ENCODE results near the gene STPG4. TPM values are rescaled to one million over a fixed set of nuclear protein-coding genes. Genes with fewer than 3 reads are reported as not detected.

Gene STPG4
- total RNA-seq, 1 experiment from 2014 or later, result 0.79 TPM

DNA sequence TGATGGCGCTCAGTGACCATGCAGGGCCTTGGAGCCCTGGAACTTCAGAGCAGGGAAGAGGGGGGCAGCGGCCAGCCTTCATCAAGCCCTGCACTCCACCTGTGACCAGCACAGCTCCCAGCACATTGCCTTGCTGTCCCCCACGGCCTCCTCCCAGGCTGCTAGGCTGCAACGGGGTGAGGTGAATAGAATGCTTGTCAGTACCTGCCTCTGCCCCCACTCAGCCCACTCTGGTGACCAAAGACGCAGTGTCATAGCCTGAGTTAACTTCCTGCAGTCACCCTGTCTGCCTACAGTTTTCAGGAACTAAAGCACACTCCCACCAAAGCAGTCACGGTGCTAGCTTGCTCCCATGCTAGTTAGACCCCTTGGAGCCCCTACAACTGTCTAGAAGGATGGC, 72.1 kb downstream of the STPG4 start:
- H3K4me1 ChIP-seq, result peaks cover 45% of the 10 kb centered on the region
- no peaks in the 10 kb centered on the region for H3K27me3 Mint-ChIP-seq (ENCODE audit: insufficient read depth, unreplicated experiment)
- H3K4me3 ChIP-seq (ENCODE audit: low read depth, low read length), result no peak overlapping the region
- H3K4me1 Mint-ChIP-seq (ENCODE audit: low read depth, unreplicated experiment), result peaks cover 49% of the 10 kb centered on the region
- H3K36me3 Mint-ChIP-seq (ENCODE audit: insufficient read depth, unreplicated experiment), result peaks cover 23% of the 10 kb centered on the region
- intact Hi-C loops (cut with micrococcal nuclease; ENCODE audit: unreplicated experiment), result no loop called here
- ChIA-PET POLR2A (no interaction called here), CTCF (no interaction called here)
- no peaks in the 10 kb centered on the region for H3K9me3 Mint-ChIP-seq (ENCODE audit: unreplicated experiment)
- TF ChIP-seq, protein P1, sequence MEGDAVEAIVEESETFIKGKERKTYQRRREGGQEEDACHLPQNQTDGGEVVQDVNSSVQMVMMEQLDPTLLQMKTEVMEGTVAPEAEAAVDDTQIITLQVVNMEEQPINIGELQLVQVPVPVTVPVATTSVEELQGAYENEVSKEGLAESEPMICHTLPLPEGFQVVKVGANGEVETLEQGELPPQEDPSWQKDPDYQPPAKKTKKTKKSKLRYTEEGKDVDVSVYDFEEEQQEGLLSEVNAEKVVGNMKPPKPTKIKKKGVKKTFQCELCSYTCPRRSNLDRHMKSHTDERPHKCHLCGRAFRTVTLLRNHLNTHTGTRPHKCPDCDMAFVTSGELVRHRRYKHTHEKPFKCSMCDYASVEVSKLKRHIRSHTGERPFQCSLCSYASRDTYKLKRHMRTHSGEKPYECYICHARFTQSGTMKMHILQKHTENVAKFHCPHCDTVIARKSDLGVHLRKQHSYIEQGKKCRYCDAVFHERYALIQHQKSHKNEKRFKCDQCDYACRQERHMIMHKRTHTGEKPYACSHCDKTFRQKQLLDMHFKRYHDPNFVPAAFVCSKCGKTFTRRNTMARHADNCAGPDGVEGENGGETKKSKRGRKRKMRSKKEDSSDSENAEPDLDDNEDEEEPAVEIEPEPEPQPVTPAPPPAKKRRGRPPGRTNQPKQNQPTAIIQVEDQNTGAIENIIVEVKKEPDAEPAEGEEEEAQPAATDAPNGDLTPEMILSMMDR (IDR thresholded peaks at IDR 0.05; ENCODE audit: insufficient read depth in 1 of 2, low read depth in 1 of 2, low read length in 1 of 2, severe bottlenecking in 1 of 2, unreplicated experiment in 1 of 2), result no peak
- no TSS peak for BruUV-seq (replicated peaks)
- no peaks in the 10 kb centered on the region for H3K36me3 ChIP-seq (ENCODE audit: control insufficient read depth, insufficient read depth, low read length)
- no peaks in the 10 kb centered on the region for H3K27me3 ChIP-seq (replicated peaks; ENCODE audit: control insufficient read depth, insufficient read depth, low read length)
- no peak overlapping the region for H3K4me3 Mint-ChIP-seq (ENCODE audit: unreplicated experiment)
- no peak overlapping the region for H3K27ac Mint-ChIP-seq (ENCODE audit: unreplicated experiment)
- no peaks in the 10 kb centered on the region for H3K9me3 ChIP-seq
- DNase-seq, result no peak

DNA sequence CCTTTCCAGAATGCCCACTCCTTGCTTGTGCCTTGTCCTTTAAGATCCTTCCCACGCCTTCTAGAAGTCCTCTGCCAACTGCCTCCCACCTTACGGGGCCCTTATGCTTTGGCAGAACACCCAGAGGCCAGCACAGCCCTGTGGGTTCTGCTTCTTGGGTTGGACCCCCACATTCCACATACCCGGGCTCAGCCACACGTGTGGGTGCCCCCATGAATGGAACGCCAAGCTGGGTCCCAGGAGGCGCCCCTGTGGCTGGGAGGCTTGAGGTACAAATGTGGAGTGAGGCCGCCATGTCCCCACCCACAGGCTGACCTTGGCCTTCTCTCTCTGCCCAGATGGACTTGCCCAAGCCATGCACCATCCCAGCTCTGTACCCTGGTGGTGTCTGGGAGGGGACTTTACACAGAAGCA, 74.2 kb downstream of the STPG4 start:
- no TSS peak for BruUV-seq (replicated peaks)
- H3K4me1 ChIP-seq, result peaks cover 55% of the 10 kb centered on the region
- TF ChIP-seq, protein P1 (IDR thresholded peaks at IDR 0.05; ENCODE audit: insufficient read depth in 1 of 2, low read depth in 1 of 2, low read length in 1 of 2, severe bottlenecking in 1 of 2, unreplicated experiment in 1 of 2), result no peak
- no peak overlapping the region for H3K4me3 ChIP-seq (ENCODE audit: low read depth, low read length)
- Mint-ChIP-seq H3K4me3 (ENCODE audit: unreplicated experiment) (no peak overlapping the region), H3K36me3 (ENCODE audit: insufficient read depth, unreplicated experiment) (peaks cover 41% of the 10 kb centered on the region), H3K27ac (ENCODE audit: unreplicated experiment) (peak overlapping the region; percentile 89), H3K27me3 (ENCODE audit: insufficient read depth, unreplicated experiment) (no peaks in the 10 kb centered on the region), H3K9me3 (ENCODE audit: unreplicated experiment) (no peaks in the 10 kb centered on the region), H3K4me1 (ENCODE audit: low read depth, unreplicated experiment) (peaks cover 61% of the 10 kb centered on the region)
- no peaks in the 10 kb centered on the region for H3K9me3 ChIP-seq
- H3K27me3 ChIP-seq (replicated peaks; ENCODE audit: control insufficient read depth, insufficient read depth, low read length), result no peaks in the 10 kb centered on the region
- no peak for DNase-seq
- ChIA-PET CTCF (no interaction called here), POLR2A (no interaction called here)
- intact Hi-C loops (cut with micrococcal nuclease; ENCODE audit: unreplicated experiment), result no loop called here
- no peaks in the 10 kb centered on the region for H3K36me3 ChIP-seq (ENCODE audit: control insufficient read depth, insufficient read depth, low read length)

- BruUV-seq (replicated peaks), result TSS peak; percentile 39
- no peak for DNase-seq
- no peaks in the 10 kb centered on the region for H3K27me3 Mint-ChIP-seq (ENCODE audit: insufficient read depth, unreplicated experiment)
- Histone ChIP-seq H3K9me3 (no peaks in the 10 kb centered on the region), H3K27me3 (replicated peaks; ENCODE audit: control insufficient read depth, insufficient read depth, low read length) (no peaks in the 10 kb centered on the region), H3K36me3 (ENCODE audit: control insufficient read depth, insufficient read depth, low read length) (no peaks in the 10 kb centered on the region), H3K4me3 (ENCODE audit: low read depth, low read length) (no peak overlapping the region; the same call in 1 of the 2 replicates), H3K4me1 (peaks cover 65% of the 10 kb centered on the region)
- ChIA-PET POLR2A (interaction anchor here (0.6 to 1.8 kb wide), 5 partner anchors 9 to 230 kb away, joined by 3 to 10 read pairs (median 4); no protein-coding TSS in a partner anchor), CTCF (interaction anchor here (0.7 to 2.7 kb wide), 9 partner anchors 9 to 243 kb away, joined by 3 to 19 read pairs (median 5); no protein-coding TSS in a partner anchor)
- H3K4me3 Mint-ChIP-seq (ENCODE audit: unreplicated experiment), result peak overlapping the region; percentile 51
- H3K36me3 Mint-ChIP-seq (ENCODE audit: insufficient read depth, unreplicated experiment), result peaks cover 44% of the 10 kb centered on the region
- peak overlapping the region; percentile 89 for H3K27ac Mint-ChIP-seq (ENCODE audit: unreplicated experiment)
- intact Hi-C loops (cut with micrococcal nuclease; ENCODE audit: unreplicated experiment), result loop anchor here (1.0 to 5.0 kb wide), 3 partner anchors 10 to 231 kb away; no protein-coding TSS in a partner anchor
- H3K4me1 Mint-ChIP-seq (ENCODE audit: low read depth, unreplicated experiment), result peaks cover 60% of the 10 kb centered on the region
- TF ChIP-seq, protein P1 (IDR thresholded peaks at IDR 0.05; ENCODE audit: insufficient read depth in 1 of 2, low read depth in 1 of 2, low read length in 1 of 2, severe bottlenecking in 1 of 2, unreplicated experiment in 1 of 2), result no peak
- H3K9me3 Mint-ChIP-seq (ENCODE audit: unreplicated experiment), result no peaks in the 10 kb centered on the region
Observed at GRCh38 chr2:47079515-47080412, 75.3 kb downstream of the STPG4 start.
